GM10847 (cell line): Measurements from ENCODE around the gene ALG3.

Experiments used
- POLR2A ChIP-seq: IDR thresholded peaks from 2 replicates; pipeline ENCODE4 v1.6.1; 2011; ENCODE audit not compliant: insufficient read length; ENCODE audit errors: extremely low read depth

The ALG3 gene

DNA sequence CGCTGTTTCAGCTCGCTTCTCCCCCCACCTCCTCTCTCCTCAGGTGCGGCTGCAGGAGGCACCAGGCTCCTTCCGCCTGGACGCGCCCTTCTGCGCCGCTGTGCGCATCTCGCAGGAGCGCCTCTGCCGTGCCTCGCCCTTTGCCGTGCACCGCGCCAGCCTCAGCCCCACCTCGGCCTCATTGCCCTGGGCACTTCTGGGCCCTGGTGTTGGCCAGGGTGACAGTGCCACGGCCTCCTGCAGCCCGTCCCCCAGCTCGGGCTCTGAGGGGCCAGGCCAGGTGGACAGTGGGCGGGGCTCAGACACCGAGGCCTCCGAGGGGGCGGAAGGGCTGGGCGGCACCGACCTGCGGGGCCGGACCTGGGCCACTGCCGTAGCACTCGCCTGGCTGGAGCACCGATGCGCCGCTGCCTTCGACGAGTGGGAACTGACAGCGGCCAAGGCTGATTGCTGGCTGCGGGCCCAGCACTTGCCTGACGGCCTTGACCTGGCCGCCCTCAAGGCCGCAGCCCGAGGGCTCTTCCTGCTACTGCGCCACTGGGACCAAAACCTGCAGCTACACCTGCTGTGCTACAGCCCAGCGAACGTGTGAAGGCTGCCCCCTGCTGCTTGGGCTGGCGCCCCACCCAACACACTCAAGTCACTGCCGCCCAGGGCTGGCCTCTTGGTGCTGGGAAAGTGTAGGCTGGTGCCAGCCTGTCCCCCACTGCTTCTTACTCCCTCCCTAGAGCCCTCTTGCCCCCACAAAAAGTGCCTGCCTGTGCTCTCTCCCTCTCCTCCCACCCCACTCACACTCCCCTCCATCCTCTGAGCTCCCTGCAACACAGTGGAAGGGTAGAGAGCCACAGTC, 7.1 kb downstream of the ALG3 start:
- no peak for TF ChIP-seq POLR2A

DNA sequence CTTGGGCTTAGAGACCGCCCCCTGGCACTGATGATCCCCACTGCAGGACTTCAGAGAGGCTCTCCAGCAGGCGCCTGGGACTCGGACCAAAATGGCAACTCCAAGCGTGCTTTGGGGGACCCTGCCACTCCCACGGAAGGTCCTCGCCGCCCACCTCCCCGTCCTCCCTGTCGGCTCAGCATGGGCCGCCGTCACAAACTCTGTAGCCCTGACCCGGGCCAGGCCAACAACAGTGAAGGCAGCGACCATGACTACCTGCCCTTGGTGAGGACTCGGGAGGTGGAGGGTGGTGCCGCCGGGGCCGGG, 7.7 kb downstream of the ALG3 start:
- TF ChIP-seq POLR2A = no peak

DNA sequence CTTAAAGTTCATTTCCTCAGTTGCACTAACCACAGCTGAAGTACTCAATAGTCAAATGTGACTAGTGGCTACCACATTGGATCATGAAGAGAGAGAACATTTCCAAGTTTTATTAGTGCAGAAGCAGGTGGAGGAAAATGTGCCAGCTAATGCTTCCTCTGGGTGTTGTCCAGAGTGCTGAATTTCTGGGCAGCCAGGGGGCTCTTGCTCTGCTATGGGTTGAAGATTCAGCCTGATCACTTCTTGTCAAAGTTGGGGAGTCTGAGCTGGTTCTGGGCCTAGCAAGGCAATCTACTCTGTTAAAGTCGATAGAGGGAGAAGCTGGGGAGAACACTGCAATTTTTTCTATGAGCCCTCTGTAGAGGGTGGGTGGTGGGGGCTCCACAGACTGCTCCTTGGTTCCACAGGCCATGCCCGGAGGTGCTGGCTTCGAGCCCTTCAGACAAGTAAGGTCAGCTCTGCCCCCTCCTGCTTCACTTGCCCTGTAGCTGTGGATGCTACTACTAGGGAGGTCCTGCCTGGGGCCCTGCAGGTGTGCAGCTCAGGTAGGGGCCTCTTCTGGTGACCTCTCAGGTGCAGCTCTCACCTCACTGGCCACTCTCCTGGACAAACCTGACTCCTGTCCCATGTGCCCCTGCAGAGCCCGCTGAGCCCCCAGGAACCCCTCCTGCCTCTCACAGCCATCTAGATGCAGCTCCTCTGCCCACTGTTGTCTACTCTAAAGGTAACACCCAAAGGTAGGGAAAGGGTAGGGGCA, 8.2 kb downstream of the ALG3 start:
- TF ChIP-seq POLR2A = no peak

DNA sequence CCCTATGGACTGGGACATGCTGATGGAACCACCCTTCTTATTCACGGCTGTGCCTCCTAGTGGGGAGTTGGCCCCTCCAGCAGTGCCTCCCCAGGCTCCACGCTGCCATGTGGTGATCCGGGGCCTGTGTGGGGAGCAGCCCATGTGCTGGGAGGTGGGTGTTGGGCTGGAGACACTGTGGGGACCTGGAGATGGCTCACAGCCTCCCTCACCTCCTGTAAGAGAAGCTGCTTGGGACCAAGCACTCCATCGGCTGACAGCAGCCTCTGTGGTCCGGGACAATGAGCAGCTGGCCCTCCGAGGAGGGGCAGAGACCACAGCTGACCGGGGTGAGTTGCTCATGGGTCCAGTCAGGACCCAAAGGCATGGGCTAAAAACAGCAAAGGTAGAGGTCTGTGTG, 9.1 kb downstream of the ALG3 start:
- no peak for TF ChIP-seq POLR2A

DNA sequence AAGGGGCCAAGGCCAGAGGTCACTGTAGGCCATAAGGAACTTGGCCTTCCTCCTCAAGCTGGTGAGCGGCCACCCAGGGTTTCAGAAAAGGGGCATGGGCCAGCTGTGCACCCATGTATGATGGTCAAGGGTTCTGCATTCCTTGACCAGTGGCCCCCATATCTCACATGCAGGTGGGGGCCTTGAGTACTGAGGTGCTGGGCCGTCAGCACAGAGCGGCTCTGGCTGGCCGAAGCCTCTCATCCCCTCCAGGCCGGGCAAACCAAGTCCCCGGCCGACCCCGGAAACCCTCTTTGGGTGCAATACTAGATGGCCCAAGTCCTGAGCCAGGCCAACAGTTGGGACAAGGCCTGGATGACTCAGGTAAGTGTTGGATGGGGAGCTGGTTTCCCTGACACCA, 9.5 kb downstream of the ALG3 start:
- no peak for TF ChIP-seq POLR2A

DNA sequence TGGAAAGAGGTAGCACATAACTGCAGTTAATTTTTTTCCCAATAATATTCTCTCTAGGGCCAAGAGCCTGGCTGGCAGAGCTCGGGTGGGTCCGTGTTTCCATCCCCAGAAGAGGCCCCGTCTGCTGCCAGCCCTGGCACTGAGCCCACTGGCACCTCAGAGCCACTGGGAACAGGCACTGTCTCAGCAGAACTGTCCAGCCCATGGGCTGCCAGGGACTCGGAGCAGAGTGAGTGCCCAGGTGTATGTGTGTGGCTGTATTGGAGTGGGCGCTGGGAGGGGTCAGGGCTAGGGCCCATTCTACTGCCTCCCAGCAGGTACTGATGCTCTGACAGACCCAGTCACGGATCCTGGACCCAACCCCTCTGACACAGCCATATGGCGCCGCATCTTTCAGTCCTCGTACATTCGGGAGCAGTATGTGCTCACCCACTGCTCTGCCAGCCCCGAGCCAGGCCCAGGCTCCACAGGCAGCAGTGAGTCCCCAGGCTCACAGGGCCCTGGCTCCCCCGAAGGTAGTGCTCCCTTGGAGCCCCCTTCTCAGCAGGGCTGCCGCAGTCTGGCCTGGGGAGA, 10.4 kb downstream of the ALG3 start:
- TF ChIP-seq POLR2A = no peak

DNA sequence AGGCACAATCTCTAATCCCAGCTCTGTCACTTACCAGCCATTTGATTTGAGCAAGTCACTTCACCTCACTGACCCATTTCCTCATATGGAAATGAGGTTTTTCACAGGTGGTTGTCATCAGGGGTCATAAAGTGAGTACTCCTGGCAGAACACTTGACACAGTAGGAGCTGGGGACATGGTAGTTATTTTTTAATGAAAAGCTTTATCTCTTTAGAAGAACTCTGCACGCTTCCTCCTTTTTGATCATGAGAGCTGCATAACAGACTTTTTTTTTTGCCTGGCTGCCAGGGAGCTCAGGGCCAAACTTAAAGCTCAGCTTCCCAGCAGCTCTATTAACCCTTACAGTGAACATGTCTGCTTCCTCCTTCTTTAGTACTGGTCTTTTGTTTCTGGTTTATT, 11.0 kb downstream of the ALG3 start:
- no peak for TF ChIP-seq POLR2A

DNA sequence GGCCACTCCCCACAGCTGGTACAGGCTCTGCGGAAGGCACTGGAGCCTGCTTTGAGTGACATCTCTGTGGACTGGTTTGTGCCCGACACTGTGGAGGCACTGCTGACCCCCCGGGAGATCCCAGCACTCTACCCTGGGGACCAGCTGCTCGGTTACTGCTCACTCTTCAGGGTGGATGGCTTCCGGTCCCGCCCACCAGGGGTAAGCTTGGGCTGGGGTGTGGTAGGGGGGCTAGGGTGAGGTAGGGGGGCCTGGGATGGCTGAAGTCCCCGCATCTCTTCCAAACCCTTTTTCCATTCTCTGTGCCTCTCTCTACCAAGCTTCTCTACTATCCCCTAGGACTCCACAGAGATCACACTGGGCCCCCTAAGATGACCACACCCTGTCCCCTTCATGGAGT, 11.6 kb downstream of the ALG3 start:
- no peak for TF ChIP-seq POLR2A

DNA sequence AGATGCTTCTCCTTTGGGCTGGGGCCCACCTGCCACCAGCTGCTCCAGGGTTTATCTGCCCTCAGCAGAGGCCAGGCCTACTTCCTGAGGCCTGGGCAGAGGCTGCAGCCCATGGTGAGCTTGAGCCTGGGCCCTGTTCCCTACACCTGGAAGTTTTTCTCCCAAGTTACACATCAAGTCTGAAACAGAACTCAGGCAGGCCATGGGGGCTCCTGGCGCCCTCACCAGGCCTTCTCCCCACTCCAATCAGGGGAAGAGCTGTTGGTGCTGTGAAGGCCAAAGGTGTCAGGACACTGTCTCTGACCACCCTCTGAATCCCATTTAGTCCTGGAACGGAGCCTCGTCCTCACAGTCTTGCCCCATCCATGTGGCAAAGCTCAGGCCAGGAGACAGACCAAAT, 12.1 kb downstream of the ALG3 start:
- TF ChIP-seq POLR2A = no peak

DNA sequence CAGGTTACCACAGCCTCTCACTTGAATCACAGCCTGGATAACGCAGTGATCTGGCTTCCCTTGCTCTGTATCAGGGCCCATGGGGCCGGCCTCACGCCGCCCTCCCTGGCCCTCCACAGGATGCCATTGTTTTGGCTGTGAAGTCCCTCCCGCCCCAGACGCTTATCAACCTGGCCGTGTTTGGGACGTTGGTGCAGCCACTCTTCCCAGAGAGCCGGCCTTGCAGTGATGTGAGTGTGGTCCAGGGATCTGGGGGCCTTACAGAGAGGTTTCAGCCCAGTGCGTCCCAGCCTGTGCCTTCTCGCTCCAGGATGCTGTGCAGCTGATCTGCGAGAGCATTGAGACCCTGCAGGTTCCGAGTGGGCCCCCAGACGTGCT, 12.7 kb downstream of the ALG3 start:
- no peak for TF ChIP-seq POLR2A

DNA sequence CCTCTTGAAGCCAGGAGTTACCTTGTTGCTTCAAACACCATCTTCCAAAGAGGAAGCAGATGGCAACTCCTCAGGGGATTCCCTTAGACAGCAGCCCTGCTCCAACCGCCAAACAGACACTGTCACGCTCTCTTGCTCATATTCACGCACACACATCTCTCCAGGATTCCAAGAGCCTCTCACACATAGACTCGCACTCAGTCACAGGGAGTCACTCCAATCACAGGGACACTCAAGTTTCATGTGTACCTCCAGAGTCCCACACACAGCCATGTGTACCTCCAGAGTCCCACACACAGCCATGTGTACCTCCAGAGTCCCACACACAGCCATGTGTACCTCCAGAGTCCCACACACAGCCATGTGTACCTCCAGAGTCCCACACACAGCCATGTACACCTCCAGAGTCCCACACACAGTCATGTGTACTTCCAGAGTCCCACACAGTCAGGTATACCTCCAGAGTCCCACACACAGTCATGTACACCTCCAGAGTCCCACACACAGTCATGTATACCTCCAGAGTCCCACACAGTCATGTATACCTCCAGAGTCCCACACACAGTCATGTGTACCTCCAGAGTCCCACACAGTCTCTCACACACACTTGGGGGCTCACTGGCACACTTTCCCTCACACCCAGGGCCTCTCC, 13.3 kb downstream of the ALG3 start:
- TF ChIP-seq POLR2A = no peak

DNA sequence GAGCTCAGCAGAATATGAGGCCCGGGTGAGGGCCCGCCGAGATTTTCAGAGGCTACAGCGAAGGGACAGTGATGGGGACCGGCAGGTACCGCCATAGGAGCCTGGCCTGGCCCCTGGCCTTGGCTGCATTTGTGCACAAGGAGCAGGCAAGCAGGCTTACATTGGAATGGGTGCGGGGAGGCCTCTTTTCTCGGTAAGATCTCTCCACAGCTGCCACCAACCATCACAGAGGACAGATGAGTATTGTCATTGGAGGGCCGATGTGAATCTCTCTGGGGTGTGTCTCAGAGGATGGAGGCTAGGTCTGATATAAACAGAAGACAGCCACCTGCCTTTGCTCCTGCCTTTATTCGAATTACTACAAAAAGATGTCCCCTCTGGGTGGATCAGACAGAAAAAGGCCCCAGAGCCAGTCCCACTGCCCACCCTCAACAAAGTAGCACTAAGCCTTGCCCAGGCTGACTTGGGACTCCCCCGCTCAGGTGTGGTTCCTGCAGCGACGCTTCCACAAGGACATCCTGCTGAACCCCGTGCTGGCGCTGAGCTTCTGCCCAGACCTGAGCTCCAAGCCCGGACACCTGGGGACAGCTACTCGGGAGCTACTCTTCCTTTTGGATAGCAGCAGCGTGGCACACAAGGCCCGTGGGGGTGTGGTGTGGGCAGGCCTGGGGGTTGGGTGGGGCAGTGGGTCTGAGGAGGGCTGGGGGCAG, 13.9 kb downstream of the ALG3 start:
- no peak for TF ChIP-seq POLR2A

DNA sequence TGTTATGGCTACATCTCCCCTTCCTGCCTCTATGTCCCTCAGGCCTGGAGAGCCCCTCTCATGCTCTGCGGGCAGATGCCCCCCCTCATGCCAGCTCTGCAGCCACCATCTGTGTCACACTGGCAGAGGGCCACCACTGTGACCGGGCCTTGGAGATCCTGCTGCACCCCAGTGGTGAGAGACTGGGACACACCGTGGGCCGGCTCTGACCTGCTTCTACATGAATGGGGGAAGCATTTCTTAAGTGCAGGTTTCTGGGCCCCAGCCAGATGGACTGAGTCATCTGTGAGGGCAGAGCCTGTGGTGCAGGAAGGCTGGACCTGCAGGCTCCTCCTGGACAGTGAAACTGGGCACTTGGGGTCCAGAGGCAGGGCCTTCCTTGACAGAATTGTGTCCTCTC, 14.5 kb downstream of the ALG3 start:
- no peak for TF ChIP-seq POLR2A

DNA sequence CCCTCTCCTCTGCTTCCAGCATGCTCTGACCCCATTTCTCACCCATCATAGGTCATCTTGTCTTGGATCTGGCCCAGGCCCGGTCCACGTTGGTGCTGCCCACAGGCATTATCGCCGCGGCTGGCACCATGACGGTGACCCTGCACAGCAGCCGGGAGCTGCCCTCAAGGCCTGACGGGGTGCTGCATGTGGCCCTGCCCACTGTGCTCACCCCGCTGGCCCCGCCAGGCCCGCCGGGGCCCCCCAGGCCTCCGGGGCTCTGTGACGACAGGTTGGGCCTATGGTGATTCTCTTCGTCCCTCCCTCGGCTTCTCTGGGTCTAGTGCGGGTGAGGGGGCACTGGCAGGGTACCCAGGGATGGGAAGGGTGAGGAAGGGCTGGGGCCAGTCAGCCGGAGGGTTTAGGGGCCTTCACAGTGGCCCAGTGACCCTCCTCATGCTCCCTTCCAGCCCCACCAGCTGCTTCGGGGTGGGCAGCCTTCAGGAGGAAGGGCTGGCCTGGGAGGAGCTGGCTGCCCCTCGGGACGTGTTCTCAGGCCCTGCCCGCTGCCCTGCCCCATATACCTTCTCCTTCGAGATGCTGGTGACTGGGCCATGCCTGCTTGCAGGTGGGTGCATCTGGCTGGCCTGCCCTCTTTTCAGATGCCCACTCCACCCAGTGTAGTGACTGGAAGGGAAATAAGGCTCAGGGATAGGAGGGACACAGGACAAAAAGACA, 15.5 kb downstream of the ALG3 start:
- TF ChIP-seq POLR2A = no peak

DNA sequence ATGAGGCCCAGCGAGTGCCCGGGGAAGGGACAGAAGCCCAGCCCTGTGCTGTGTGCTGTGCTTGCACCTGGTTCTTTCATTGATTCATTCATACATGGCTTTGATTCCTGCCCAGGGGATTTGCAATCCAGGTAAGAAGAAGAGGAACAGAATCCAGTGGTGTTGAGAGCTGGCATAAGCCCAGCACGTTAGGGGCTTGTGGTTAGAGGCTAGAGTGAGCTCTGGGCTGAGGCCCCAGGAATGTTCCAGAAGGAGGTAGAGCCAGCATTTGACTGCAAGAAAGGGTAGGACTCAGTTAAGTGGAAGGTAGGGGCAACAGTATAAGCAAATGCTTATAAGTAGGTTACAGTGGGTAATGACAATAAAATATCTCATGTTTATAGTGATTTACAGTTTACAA, 17.1 kb downstream of the ALG3 start:
- no peak for TF ChIP-seq POLR2A
